Activated T-cell treated with anti-CD3 and anti-CD28 coated beads for 1 hour (primary cell): ENCODE data around the gene TPCN2.
A peak's percentile ranks its signal among the peaks of the same experiment; 100 is the strongest.

ENCODE experiments used
- DNase-seq: peaks from one replicate; pipeline ENCODE4 v3.0.0-alpha.2; 2020; ENCODE audit warnings: low read depth

The TPCN2 gene

DNA sequence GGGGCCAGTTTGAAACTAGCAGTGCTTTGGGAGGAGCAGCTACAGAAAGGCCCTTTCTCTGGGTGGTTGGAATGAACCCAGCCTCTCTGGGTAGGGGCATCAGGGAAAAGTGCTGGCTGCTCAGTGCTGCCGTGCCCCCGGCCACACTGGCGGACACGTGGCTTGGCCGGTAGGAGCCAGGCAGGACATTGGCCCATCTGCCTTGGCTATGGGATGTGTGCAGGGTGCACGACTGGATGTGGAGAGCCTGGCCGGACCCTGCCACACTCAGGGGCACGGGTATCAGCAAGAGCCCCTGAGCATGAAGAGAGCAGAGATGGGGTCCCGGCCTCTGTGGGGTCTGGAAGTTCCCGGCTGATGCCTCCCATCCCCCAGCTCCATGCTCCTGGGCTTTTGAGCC, 46.6 kb downstream of the TPCN2 start:
- DNase-seq, result no peak

DNA sequence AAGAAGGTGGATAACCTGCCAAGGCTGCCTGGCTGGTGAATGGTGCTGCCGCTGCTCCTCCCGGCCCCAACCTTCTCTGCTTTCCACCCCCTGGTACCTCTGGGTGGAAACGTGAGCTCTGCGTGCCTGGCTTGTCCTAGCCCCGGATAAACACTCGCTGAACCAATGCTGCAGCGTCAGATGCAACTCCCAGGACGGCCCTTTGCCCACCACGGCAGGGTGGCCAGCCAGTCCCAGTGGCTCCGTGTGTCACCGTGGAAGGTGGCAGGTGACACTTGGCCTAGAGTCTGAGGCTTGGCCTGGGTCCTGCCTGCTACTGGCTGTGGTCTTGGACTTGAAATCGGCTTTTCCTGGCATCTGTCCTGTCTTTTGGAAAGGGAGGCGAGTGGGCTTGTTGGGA, 47.7 kb downstream of the TPCN2 start:
- no peak for DNase-seq

DNA sequence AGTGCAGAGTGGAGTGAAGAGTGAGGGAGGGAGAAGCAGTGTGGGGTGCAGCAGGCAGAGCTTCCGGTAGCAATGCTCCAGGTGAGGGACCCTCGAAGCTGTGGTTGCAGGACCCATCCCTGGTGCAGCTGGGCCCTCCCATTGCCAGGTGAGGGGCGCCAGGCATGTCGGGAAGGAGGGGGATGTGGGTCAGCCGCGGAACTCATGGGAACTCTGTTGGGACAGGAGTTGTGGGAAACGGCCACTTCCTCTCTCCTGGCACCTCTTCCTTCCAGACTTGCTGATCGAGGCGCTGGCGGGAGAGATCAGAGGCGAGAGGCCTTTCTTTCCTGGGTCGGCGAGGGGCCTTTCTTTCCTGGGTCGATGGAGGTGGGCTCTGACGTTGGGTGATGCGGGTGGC, 48.5 kb downstream of the TPCN2 start:
- DNase-seq, result no peak

DNA sequence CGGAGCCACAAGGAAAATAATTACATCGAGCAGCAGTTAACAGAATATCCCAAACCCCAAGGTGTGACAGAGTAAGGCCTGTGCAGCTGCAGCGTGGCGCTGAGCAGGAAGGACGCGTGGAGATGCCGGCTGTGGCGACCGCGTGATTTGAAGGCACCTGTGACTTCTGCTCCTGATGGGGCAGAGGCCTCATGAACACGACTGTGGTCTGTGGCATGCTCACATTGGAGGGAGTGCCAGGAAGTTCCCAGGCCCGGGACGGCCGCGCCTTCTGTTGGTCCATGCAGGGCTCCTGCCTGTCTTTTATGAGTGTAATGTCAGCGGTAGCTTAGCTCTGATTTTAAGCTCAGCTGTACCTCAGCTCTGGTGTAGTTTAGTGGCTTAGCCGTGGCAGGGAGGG, 50.4 kb downstream of the TPCN2 start:
- no peak for DNase-seq

DNA sequence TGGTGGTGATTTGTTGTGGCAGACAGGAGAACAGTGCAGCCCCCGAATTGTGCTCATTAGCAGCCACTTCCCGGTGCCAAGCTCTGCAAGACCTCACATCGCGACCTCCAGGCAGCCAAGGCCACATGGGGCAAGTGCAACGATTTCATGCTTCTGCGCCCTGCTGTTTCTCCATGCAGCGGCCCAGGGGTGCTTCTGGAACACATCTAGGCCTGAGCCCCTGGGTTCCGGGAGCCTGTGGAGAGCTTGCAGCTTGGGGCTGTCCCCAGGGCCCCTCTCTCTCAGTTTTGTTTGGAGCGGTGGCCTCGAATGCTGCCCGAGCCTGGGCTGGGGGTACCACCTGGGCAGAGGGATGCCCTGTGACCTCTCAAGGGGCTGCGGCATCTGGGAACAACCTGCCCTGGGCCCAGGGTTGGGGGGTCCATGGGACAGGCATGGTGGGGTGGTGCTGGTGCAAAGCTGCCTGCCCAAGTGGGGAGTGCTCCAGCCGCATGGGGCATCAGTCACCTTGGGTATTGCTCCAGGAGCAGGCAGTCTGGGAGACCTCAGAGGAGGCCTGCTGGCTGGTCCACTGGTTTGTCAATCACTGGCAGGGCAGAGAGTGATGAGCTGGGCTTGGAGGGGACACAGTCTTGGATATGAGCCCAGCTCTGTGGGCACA, 51.9 kb downstream of the TPCN2 start:
- DNase-seq, result no peak

DNA sequence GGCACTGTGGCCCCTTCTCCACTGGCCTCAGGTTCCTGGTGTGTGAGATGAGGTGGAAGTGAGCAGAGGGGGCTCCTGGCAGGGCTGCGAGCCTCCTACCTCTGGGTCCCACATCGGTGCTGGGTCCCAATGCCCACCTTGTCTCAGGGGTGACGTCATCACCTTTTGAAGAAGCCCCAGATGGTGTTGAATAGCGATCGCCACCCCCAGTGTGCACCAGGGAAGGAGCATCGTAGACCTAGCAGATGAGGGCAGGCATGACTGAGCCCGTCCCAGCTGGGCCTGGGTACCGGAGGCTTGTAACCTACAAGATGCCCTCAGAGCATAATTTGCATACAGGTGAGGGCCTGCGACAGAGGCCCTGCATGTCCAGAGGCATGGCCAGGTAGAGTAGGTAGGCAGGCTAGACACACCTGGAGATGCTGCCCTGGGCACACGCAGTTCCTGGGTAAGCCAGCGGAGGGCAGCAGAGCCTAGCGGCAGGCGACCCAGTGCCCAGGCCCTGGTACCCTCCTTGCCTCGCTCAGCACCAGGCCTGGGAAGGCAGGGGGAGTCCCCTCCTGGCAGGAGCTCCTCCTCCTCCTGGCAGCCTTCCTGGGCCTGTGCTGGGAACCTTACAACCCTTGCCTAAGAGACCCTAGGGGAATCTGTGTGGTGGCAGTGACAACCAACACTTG, 52.5 kb downstream of the TPCN2 start:
- peak; percentile 70 for DNase-seq

DNA sequence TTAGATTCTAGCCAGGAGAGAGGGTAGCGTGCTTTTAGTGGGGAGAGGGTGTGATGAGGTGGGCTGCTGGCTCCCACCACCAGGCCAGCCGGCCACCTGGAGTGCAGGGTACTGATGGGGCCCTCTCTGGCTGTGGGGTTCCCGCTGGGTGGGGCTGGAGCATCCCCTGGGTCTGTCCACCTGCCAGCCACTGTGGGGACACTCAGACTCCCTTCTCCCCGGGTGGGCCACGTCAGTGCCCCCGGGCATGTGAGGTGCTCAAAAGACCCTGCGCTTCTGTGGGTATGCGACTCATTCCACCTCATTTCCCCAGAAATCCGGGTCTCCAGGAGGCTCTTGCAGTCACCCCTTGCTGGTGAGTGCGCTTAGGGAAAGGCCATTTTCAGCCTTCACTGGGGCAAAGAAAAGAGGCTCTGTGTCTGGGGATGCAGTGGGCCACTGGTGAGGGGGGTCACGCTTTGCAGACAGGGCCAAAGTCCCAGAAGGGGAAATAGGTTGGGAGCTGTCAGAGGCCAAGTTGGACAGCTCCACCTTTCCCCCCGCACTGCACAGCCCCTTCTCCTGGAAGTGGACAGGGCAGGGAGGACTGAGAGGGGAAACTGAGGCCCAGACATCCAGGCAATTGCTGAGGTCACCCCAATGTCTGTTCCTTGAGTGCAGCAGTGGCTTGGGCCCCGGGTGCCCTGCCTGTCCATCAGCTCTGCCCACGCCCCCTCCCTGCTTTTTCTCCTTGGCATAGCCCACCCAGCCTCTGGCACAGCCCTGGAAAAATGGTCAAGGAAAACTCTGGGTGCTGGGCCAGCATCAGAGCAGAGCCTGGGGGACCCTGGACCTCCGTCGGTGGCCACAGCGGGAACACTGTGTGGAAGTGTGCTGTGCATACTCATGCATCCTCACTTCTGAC, 53.3 kb downstream of the TPCN2 start:
- DNase-seq, result no peak

DNA sequence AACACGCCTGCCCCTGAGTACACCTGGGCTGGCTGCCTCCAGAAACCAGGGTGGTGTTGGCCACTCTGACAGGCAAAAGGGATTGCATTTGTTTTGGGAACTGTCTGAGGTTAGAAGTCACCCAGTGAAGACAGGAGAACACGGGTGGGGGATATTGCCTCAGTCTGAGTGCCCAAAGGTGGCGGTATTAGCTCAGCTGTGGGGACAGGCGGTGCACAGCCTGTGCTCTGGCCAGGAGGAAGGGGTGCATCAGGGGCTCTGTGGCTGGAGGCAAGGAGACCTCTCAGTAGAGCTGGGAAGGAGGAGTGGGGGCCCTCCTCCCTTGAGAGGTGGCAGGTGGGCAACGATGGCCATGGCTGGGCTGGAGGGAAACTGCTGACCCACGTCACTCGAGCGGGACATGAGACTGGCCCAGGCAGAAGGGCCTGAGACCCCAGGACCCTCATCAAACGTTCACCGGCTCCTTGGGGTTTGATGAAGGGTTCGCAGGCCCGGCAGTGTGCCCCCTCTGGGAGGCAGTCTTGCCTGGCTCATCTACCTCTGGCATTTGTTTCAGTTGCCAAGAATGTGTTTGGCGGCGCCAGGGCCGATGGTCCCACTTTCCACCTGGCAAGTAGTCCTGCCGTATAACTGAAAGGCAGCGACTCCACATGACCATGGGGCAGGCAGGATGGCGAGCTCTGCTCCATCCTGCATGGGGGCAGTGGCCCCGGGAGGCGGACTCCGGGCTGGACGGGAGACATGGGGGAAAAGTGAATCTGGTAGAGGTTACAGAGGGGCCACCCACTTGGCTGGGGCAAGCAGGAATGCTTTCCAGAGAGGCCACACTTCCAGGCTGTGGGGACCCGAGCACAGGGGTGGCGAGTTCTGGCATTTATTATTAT, 54.2 kb downstream of the TPCN2 start:
- no peak for DNase-seq

DNA sequence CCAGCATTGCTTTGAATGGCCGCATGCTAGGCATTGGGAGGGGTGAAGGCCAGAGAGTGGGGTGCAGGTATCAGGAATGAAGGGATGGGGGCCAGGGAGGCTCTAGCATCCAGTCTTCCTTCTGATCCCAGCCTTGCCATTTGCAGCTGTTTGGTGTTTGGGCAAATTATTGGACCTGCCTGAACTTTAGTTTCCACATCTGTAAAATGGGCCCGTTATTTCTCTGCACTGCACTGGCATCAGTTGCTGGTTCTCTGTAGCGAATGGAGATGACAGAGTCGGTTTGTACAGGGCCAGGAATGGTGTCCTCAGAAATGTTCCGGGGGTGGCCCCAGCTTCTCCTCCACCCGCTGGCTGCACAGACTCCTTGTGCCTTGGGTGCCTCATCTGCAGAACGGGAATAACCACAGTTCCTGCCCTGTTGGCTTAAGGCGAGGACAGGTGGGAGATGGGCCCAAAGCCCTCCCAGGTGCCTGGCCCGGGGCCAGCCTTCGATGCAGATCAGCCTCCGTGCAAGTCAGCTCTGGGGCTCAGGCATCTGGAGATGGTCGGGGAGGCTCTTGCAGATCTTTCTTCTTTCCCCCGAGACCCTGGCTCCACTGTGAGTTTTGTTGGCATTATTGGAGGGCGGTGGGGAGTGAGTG, 55.6 kb downstream of the TPCN2 start:
- DNase-seq, result no peak

DNA sequence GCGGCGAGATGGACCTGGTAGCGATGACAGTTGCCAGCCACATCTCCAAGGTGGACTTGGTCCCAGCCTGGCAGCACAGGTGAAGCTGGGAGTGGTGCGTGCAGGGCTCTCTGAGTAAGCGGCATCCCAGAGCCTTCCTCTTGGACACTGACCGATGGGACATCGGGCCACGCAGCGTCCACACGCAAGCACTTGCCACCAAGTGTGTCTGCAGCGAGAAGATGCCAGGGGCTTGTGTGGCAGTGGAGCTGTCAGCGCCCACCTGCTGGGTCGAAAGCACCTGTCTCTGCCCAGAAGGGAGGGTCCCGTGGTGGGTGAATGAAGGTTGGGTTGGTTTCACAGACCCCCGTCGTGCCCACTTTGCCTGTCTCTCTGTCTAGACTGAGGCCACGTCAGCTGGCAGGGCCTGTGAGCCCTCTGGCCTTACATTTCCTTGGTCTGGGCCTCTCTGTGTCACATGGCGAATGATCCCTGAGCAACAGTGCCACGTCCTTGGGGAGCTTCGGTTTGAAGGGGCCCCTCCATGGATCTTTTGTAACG, 56.2 kb downstream of the TPCN2 start:
- DNase-seq, result no peak

DNA sequence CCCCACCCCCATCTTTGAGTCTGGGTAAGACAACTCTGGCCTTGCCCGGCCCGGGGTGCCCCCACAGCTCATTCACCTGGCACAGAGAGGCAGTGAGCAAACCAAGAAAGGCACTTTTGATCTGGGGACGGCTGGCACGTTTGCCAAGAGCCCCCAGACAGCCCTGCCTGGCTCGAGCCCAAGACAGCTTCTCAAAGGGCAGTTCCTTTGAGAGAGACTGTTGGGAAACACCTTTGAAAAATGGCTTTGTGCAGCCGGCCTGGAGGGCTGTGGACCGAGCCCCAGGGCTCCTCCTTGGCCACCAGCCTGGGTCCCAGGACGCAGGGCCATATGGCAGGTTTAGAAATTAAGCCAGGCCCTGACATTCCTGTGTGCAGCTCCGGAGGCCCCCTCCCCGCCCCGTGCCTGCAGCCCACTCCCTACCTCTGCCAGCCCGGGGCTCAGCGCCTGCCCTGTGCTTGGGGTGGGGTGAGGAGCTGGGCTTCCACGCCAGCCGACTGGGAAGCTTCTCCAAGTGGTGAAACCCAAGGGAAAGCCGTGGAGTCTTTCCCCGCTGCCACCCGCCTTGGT, 56.8 kb downstream of the TPCN2 start:
- no peak for DNase-seq

DNA sequence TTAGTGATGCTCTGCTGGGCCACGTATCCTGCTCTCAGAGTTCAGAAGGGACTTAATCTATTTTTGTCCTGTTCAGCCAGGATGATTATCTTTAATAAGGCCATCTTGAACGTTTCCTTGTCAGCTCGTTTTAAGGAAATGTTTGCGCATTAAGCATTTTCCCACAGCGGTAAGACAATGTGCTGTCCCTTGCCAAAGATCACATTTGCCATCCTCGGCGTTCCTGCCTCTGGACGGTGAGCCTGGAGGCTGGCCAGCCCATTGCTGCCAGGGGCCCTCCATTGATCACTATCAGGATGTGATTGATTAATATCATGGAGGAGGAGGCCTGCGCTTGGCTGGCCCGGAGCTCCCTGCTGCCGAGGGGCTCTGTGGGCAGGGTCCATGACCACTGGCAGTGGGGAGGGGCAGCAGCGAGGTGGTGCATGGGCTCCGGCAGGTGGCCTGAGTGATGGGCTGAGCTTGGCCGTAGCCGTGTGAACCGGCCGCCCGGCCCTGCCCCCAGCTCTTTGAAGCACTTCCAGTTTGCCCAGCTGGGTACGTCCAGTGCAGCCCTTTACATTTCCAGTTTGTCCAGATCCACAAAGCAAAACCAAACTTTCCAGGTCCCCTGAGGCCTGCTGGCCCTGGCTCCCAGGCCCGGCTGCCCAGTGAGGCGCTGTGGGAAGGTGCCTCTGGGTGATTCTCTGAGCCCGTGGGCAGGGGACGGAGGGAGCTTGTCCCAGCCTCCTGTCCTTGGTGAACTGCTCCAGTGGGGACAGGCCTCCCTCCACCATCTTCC, 57.5 kb downstream of the TPCN2 start:
- DNase-seq, result no peak

DNA sequence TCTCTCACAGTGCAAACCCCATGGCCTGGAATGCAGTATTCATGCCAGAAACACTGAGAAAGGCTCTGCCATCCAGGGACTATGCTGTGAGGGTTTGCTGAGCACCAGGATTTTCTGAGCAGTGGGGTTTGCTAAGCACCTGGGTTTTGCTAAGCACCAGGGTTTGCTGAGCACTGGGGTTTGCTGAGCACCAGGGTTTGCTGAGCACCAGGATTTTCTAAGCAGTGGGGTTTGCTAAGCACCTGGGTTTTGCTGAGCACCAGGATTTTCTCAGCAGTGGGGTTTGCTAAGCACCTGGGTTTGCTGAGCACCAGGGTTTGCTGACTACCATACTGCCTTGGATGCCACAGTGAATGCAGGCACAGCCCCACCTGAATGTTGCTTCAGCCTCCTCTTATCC, 58.7 kb downstream of the TPCN2 start:
- no peak for DNase-seq

DNA sequence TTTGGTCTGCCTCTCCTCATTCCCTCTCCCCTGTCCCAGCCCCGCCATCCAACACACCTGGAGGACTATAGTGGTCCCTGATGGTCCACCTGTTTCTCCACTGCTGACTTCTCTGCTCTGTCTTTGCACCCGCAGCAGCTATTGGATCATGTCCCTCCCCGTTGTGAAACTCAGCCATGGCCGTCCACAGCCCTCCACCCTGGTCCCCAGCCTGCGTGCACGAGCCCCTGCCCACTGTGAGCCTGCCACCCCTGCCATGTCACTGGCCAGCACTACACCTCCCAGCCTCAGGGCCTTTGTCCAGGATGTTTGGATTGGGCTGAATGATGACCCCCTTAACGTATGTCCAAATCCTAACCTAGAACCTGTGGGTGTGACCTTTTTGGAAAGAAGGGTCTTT, 59.3 kb downstream of the TPCN2 start:
- DNase-seq, result no peak

DNA sequence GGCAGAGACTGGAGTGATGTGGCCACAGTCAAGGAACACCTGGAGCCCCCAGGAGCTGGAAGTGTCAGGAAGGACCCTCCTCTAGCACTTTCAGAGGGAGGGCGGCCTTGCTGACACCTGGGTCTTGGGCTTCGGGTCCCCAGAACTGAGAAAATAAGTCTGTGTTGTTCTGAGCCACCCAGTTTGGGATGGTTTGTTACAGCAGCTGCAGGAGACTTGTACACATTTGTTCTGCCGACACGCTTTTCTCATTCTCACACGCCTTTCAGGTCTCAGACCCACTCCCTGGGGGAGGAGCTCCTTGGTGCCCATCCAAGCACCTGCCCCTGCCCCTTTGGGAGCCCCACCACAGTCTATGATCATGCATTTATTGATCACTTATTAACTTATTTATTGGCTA, 59.8 kb downstream of the TPCN2 start:
- DNase-seq, result no peak

DNA sequence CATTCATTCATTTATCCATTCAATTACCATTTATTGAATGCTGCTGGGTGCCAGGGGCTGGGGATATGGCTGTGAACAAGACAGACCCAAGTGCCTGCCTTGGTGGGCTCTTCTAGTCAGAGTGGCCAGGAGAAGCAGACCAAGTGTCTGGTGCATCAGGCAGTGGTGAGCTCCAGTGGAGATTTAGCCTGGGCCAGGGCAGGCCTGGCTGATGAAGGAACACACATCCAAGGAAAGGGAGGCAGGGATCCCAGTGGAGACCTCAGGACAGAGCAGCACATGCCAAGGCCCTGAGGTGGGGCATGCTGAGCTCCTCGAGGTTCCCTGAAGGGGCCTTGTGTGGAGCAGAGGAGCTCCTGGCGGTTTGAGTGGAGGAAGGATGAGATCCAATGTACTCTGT, 60.4 kb downstream of the TPCN2 start:
- no peak for DNase-seq

DNA sequence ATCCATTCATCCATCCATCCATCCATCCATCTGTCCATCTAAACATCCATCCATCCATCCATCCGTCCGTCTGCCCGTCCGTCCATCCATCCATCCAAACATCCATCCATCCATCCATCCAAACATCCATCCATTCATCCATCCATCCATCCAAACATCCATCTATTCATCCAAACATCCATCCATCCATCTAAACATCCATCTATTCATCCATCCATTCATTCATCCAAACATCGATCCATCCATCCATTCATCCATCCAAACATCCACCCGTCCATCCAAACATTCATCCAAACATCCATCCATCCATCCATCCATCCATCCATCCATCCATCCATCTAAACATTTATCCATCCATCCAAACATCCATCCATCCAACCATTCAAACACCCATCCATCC, 61.7 kb downstream of the TPCN2 start:
- no peak for DNase-seq

DNA sequence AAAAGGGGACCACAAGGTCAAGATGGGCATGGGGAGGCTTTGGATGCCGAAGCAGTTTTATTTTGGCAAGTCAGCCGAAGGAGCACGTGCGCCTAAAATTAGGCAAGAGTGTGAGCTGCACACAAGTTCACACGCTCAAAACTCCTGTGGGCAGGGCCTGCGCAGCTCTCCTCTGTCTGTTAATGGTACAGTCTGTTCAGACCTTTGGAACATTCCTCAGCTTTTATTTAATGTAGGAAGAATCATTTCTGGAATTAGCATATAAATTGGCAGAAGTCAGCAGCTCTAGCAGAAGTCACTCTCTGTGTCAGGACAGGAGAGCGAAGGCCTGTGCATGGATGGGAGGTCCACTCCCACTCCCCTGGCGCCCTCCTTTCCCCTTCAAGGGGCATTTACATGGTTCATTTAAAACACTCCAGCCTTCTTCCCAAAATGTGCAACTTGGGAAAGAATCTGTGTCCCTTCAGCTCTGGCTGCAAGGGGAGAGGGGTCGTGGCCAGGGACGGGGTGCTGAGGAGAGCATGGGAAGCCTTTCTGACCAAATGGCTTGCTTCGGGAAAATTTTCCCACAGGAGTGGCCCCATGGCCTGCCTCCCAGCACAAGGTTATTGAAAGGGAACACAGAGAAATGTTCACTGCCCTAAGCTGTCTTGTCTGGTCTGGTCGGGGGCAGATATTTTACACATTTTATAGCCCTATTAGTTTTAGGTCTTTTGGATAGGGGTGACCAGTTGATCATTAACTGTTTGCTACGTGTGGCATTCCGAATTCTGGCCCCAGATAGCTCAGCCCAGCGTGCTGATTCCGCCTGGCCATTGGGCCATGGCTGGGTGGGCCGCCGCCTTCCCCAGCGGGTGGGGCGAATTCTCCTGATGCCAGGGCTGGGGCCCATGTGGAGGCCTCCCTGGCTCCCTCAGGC, 63.2 kb downstream of the TPCN2 start:
- DNase-seq, result no peak

DNA sequence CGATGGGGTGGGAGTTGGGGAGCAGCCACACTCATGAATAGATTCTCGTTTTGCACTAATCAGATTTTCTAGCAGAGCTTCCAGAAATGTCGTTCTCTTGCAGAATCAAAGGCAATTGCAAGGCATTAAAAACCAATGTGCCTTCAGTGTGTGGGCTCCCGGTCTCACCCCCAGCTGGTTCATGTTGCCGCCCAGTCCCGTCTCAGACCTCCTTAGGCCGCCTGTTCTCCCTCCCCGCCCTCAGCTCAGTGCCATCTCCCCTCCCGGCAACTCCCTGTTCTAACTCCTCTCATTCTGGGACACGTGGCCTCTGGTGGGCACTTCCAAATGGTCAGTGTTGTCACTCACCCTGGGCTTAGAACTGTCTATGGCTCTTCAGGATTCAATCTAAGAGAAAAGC, 64.5 kb downstream of the TPCN2 start:
- no peak for DNase-seq
